GM12878 (cell line): ENCODE data around the gene TEKT5.

ENCODE experiments used
- POLR2A ChIP-seq: IDR thresholded peaks from 2 replicates; pipeline ENCODE4 v1.6.1; 2011; ENCODE audit warnings: low read depth, mild to moderate bottlenecking, low read length
- TF ChIP-seq, protein P1 (sequence below): IDR thresholded peaks from 2 replicates; pipeline ENCODE4 v1.6.1; 2012; ENCODE audit warnings: low read depth, low read length, improper control_type of control experiment

GRCh38 chr16:10607157-10607556 lies 87.6 kb downstream of the TEKT5 start:
- TF ChIP-seq POLR2A = no peak
- TF ChIP-seq, protein P1, sequence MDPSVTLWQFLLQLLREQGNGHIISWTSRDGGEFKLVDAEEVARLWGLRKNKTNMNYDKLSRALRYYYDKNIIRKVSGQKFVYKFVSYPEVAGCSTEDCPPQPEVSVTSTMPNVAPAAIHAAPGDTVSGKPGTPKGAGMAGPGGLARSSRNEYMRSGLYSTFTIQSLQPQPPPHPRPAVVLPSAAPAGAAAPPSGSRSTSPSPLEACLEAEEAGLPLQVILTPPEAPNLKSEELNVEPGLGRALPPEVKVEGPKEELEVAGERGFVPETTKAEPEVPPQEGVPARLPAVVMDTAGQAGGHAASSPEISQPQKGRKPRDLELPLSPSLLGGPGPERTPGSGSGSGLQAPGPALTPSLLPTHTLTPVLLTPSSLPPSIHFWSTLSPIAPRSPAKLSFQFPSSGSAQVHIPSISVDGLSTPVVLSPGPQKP = no peak
